HCT116 (cell line): Measurements from ENCODE around the gene RBM23. TPM values are rescaled to one million over a fixed set of nuclear protein-coding genes. Genes with fewer than 3 reads are reported as not detected.

Source experiments
- ATAC-seq: fragments of 200-7000 bp; cut with Tn5 transposase; 2 replicates; pipeline ENCODE4 v1.9.1; 2020; ENCODE audit warnings: mild to moderate bottlenecking, moderate library complexity
- BruUV-seq: library from RNA; stranded (reverse); fragments of 400-500 nt; replicated peaks from 2 replicates; lab custom pipeline; 2021; lab: Mats Ljungman, UMichigan
- CTCF ChIA-PET: fragments of 300-600 bp; sonication (Branson Sonifier 250); formaldehyde crosslinking; loops from one replicate; lab custom pipeline; 2021; ENCODE audit warnings: antibody characterized with exemption; lab: Charles Lee
- POLR2A ChIA-PET: fragments of 300-600, 350-600 bp; sonication (Branson Sonifier 250); formaldehyde crosslinking; loops from one replicate; lab custom pipeline; 2021; ENCODE audit warnings: antibody characterized with exemption; lab: Charles Lee
- RAD21 ChIA-PET, 2 experiments: fragments of 300-600 bp; sonication (Branson Sonifier 250); formaldehyde crosslinking; loops; one replicate each; lab custom pipeline; 2023; ENCODE audit warnings: low total read pairs in 2 of 2; ENCODE audit not compliant: uncharacterized antibody in 2 of 2, unreplicated experiment in 2 of 2, low non-redundant PET in 1 of 2; lab: Charles Lee
- DNase-seq: peaks from one replicate; pipeline ENCODE4 v3.0.0-alpha.2; 2010; ENCODE audit warnings: low read depth, low spot score
- H2AFZ ChIP-seq: fragments of 200-600 bp; shearing (Covaris generic), sonication (generic); 2 replicates; pipeline ENCODE4 v1.6.1; 2017; ENCODE audit warnings: low read depth, mixed run types, mixed read lengths, antibody characterized with exemption, low read length; ENCODE audit not compliant: poor library complexity, severe bottlenecking
- H3K27ac ChIP-seq: 2 replicates; pipeline ENCODE4 v1.5.1; 2012; ENCODE audit warnings: low read depth, low read length
- H3K27me3 ChIP-seq: fragments of 200-600 bp; sonication (generic); 2 replicates; pipeline ENCODE4 v1.6.1; 2016; ENCODE audit warnings: mixed run types, low read length, mixed read lengths; ENCODE audit not compliant: insufficient read depth
- H3K36me3 ChIP-seq, 2 experiments: fragments of 200-500 bp in 1 of 2; fragments of 200-600 bp in 1 of 2; sonication (Bioruptor generic) in 1 of 2; sonication (generic) in 1 of 2; 2 replicates each; pipeline versions ENCODE4 v1.5.1 to v1.6.1; 2014 to 2016; ENCODE audit warnings: low read length in 2 of 2, inconsistent platforms in 1 of 2, mixed read lengths in 1 of 2, mixed run types in 1 of 2; ENCODE audit not compliant: insufficient read depth in 2 of 2, control insufficient read depth in 1 of 2
- H3K4me1 ChIP-seq, 2 experiments: fragments of 200-600 bp in 1 of 2; sonication (generic) in 1 of 2; 2 replicates each; pipeline versions ENCODE4 v1.5.1 to v1.6.1; 2012 to 2017; ENCODE audit warnings: low read length in 2 of 2, inconsistent platforms in 1 of 2, mild to moderate bottlenecking in 1 of 2, mixed read lengths in 1 of 2, mixed run types in 1 of 2, moderate library complexity in 1 of 2; ENCODE audit not compliant: insufficient read depth in 2 of 2, control insufficient read depth in 1 of 2
- H3K4me2 ChIP-seq: fragments of 200-600 bp; sonication (generic); 2 replicates; pipeline ENCODE4 v1.6.1; 2017; ENCODE audit warnings: mixed run types, low read length, mixed read lengths
- H3K4me3 ChIP-seq, 2 experiments: fragments of 200-600 bp in 1 of 2; sonication (generic) in 1 of 2; replicated peaks in 1 of 2; 2 replicates each; pipeline ENCODE4 v1.5.1; 2011 to 2016; ENCODE audit warnings: low read length in 2 of 2, control low read depth in 1 of 2, low read depth in 1 of 2, mild to moderate bottlenecking in 1 of 2, mixed read lengths in 1 of 2, mixed run types in 1 of 2
- H3K79me2 ChIP-seq: fragments of 200-600 bp; sonication (generic); 2 replicates; pipeline ENCODE4 v1.6.1; 2017; ENCODE audit warnings: mild to moderate bottlenecking, mixed run types, low read length, moderate library complexity, mixed read lengths; ENCODE audit not compliant: insufficient read depth
- H3K9ac ChIP-seq: fragments of 200-600 bp; sonication (generic); 2 replicates; pipeline ENCODE4 v1.6.1; 2016; ENCODE audit warnings: low read length, mixed read lengths
- H3K9me2 ChIP-seq: fragments of 200-600 bp; sonication (generic), shearing (Covaris generic); 2 replicates; pipeline ENCODE4 v1.6.1; 2017; ENCODE audit warnings: mixed run types, mild to moderate bottlenecking, moderate library complexity; ENCODE audit not compliant: insufficient read depth
- H3K9me3 ChIP-seq, 2 experiments: fragments of 200-500 bp in 1 of 2; fragments of 200-600 bp in 1 of 2; sonication (Bioruptor generic) in 1 of 2; sonication (generic) in 1 of 2; 2 replicates each; pipeline ENCODE4 v1.6.1; 2014 to 2017; ENCODE audit warnings: low read length in 2 of 2, mixed read lengths in 2 of 2, inconsistent platforms in 1 of 2, low read depth in 1 of 2, mild to moderate bottlenecking in 1 of 2, mixed run types in 1 of 2, moderate library complexity in 1 of 2; ENCODE audit not compliant: control insufficient read depth in 1 of 2, insufficient read depth in 1 of 2
- H4K20me1 ChIP-seq: fragments of 200-600 bp; sonication (generic), shearing (Covaris generic); 2 replicates; pipeline ENCODE4 v1.6.1; 2017; ENCODE audit warnings: mixed run types, mild to moderate bottlenecking, moderate library complexity; ENCODE audit not compliant: insufficient read depth
- CEBPB ChIP-seq: IDR thresholded peaks from 2 replicates; pipeline ENCODE4 v1.6.1; 2012; ENCODE audit warnings: low read depth
- EGR1 ChIP-seq: IDR thresholded peaks from 2 replicates; pipeline ENCODE4 v1.6.1; 2012; ENCODE audit warnings: low read depth
- ELF1 ChIP-seq: IDR thresholded peaks from 2 replicates; pipeline ENCODE4 v1.6.1; 2012; ENCODE audit warnings: low read depth, borderline replicate concordance
- POLR2A ChIP-seq: IDR thresholded peaks from 2 replicates; pipeline ENCODE4 v1.7.0; 2011; ENCODE audit warnings: borderline replicate concordance; ENCODE audit not compliant: insufficient read depth, insufficient read length; ENCODE audit errors: extremely low read depth
- RAD21 ChIP-seq: IDR thresholded peaks from 2 replicates; pipeline ENCODE4 v1.6.1; 2012; ENCODE audit warnings: low read depth, mild to moderate bottlenecking
- SIN3A ChIP-seq: IDR thresholded peaks from 2 replicates; pipeline ENCODE4 v1.6.1; 2012; ENCODE audit warnings: low read depth
- TCF7L2 ChIP-seq: IDR thresholded peaks from 2 replicates; pipeline ENCODE4 v1.7.0; 2011; ENCODE audit warnings: borderline replicate concordance, inconsistent platforms; ENCODE audit not compliant: insufficient read depth, insufficient read length; ENCODE audit errors: extremely low read depth
- YY1 ChIP-seq: IDR thresholded peaks from 2 replicates; pipeline ENCODE4 v1.6.1; 2011; ENCODE audit warnings: low read length, low read depth, moderate library complexity, mild to moderate bottlenecking; ENCODE audit not compliant: insufficient replicate concordance; ENCODE audit errors: extremely low read depth
- ZNF274 ChIP-seq: fragments of 200-500 bp; sonication (Bioruptor generic); IDR thresholded peaks from 2 replicates; pipeline ENCODE4 v1.6.1; 2014; ENCODE audit warnings: mild to moderate bottlenecking, low read depth, low read length, inconsistent platforms
- intact Hi-C: fragments of 100-400 bp; cut with micrococcal nuclease; formaldehyde crosslinking; loops from 2 replicates; pipeline ENCODE4 v1.10.0; 2022
- total RNA-seq: library from RNA; stranded (reverse); gene quantifications from one replicate; pipeline ENCODE4 v1.2.1, GENCODE V29; 2021; ENCODE audit not compliant: unreplicated experiment
- TF ChIP-seq, protein P1 (sequence below): IDR thresholded peaks from 2 replicates; pipeline ENCODE4 v1.6.1; 2012
- TF ChIP-seq, protein P2 (sequence below): IDR thresholded peaks from 2 replicates; pipeline ENCODE4 v1.6.1; 2012; ENCODE audit warnings: low read depth

The RBM23 gene
- total RNA-seq, 1 experiment from 2014 or later, result 67.2 TPM

DNA sequence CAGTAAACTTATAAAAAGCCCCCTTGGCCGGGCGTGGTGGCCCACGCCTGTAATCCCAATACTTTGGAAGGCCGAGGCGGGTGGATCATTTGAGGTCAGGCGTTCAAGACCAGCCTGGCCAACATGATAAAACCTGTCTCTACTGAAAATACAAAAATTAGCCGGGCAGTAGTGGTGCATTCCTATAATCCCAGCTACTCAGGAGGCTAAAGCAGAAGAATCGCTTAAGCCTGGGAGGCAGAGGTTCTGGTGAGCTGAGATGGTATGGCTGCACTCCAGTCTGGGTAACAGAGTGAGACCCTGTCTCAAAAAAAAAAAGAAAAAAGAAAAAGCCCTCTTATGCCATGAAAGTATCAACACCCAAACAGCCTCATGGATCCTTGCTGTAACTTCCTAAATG lies 6.6 kb upstream of the RBM23 start:
- H3K4me1 ChIP-seq, result peaks cover 13 to 48% of the 10 kb centered on the region in 2 experiments
- no peak overlapping the region for H3K27ac ChIP-seq
- H3K4me3 ChIP-seq, result no peak overlapping the region
- no peak overlapping the region for H2AFZ ChIP-seq
- TF ChIP-seq TCF7L2, result no peak
- no peak for TF ChIP-seq POLR2A
- TF ChIP-seq, protein P1, sequence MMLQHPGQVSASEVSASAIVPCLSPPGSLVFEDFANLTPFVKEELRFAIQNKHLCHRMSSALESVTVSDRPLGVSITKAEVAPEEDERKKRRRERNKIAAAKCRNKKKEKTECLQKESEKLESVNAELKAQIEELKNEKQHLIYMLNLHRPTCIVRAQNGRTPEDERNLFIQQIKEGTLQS, result no peak
- TF ChIP-seq CEBPB, result no peak
- TF ChIP-seq ELF1, result no peak
- TF ChIP-seq RAD21, result no peak
- TF ChIP-seq SIN3A, result no peak
- TF ChIP-seq, protein P2, sequence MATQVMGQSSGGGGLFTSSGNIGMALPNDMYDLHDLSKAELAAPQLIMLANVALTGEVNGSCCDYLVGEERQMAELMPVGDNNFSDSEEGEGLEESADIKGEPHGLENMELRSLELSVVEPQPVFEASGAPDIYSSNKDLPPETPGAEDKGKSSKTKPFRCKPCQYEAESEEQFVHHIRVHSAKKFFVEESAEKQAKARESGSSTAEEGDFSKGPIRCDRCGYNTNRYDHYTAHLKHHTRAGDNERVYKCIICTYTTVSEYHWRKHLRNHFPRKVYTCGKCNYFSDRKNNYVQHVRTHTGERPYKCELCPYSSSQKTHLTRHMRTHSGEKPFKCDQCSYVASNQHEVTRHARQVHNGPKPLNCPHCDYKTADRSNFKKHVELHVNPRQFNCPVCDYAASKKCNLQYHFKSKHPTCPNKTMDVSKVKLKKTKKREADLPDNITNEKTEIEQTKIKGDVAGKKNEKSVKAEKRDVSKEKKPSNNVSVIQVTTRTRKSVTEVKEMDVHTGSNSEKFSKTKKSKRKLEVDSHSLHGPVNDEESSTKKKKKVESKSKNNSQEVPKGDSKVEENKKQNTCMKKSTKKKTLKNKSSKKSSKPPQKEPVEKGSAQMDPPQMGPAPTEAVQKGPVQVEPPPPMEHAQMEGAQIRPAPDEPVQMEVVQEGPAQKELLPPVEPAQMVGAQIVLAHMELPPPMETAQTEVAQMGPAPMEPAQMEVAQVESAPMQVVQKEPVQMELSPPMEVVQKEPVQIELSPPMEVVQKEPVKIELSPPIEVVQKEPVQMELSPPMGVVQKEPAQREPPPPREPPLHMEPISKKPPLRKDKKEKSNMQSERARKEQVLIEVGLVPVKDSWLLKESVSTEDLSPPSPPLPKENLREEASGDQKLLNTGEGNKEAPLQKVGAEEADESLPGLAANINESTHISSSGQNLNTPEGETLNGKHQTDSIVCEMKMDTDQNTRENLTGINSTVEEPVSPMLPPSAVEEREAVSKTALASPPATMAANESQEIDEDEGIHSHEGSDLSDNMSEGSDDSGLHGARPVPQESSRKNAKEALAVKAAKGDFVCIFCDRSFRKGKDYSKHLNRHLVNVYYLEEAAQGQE, result no peak
- TF ChIP-seq EGR1, result no peak
- TF ChIP-seq YY1, result no peak
- TF ChIP-seq ZNF274, result no peak
- intact Hi-C loops, result no loop called here
- ChIA-PET POLR2A (no interaction called here), CTCF (no interaction called here), RAD21 (no interaction called here)
- H3K9me2 ChIP-seq, result no peaks in the 10 kb centered on the region
- no peaks in the 10 kb centered on the region for H3K9me3 ChIP-seq
- no peak overlapping the region for H3K4me2 ChIP-seq
- no peak overlapping the region for H3K9ac ChIP-seq
- no TSS peak for BruUV-seq
- ATAC-seq, result no peak
- DNase-seq, result no peak
- H3K79me2 ChIP-seq, result peaks cover 44% of the 10 kb centered on the region
- peaks cover 43 to 56% of the 10 kb centered on the region in 2 experiments for H3K36me3 ChIP-seq
- no peaks in the 10 kb centered on the region for H4K20me1 ChIP-seq
- no peaks in the 10 kb centered on the region for H3K27me3 ChIP-seq
